ENCODE results near the gene COPZ1. TPM values are rescaled to one million over a fixed set of nuclear protein-coding genes. Genes with fewer than 3 reads are reported as not detected.

Gene COPZ1
- total RNA-seq, 1 donor from 2014 or later = 160 TPM

DNA sequence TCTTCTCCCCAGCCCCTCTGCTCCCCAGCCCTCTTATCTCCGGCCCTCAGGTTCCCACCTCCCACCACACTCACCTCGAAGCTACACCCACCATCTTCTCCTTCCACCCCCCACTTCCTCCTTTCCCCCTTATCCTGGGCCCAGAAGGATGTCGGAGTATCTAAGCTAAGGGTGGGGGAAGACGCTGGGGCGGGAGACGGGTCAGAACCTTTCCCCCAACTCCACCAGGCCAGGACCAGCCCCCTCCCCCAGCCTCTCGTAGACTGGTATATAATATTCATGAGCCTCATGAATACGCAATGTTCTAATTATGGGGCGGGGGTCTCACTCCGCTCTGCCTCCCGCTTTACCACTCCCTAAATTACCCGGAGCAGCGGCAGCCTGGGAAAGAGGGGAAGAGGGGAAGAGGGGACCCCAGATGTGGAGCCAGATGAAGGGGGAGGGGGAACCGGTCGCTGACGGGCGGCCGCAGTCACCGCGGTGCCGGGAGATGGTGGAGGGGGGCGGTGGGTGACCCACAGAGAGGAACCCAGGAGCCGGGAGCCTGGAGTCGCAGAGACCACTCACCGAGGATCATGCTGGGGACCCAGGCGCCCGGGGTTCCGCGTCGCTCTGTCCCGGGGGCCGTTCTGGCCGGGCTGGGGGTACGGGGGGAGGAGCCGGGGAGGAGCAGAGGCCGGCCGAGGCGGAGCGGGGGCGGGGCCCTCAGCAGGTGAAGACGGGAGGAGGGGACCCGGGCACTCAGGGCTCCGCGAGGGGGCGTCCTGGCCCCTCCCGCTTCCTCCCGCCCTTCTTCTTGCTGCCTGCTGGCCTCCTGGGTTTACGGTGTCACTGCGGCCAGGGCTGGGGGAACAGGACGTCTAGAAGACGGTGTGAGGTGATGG, 66.0 kb downstream of the COPZ1 start:
- no peak overlapping the region for H3K27ac Mint-ChIP-seq (ENCODE audit: unreplicated experiment)
- H3K4me3 Mint-ChIP-seq = peak overlapping the region; percentile 87
- H3K9me3 Mint-ChIP-seq = no peaks in the 10 kb centered on the region
- H3K27me3 Mint-ChIP-seq (ENCODE audit: low read depth) = peaks cover 3% of the 10 kb centered on the region
- H3K4me1 Mint-ChIP-seq = peaks cover 44% of the 10 kb centered on the region
- no peaks in the 10 kb centered on the region for H3K36me3 Mint-ChIP-seq (ENCODE audit: low read depth)
- TF ChIP-seq, protein P1, sequence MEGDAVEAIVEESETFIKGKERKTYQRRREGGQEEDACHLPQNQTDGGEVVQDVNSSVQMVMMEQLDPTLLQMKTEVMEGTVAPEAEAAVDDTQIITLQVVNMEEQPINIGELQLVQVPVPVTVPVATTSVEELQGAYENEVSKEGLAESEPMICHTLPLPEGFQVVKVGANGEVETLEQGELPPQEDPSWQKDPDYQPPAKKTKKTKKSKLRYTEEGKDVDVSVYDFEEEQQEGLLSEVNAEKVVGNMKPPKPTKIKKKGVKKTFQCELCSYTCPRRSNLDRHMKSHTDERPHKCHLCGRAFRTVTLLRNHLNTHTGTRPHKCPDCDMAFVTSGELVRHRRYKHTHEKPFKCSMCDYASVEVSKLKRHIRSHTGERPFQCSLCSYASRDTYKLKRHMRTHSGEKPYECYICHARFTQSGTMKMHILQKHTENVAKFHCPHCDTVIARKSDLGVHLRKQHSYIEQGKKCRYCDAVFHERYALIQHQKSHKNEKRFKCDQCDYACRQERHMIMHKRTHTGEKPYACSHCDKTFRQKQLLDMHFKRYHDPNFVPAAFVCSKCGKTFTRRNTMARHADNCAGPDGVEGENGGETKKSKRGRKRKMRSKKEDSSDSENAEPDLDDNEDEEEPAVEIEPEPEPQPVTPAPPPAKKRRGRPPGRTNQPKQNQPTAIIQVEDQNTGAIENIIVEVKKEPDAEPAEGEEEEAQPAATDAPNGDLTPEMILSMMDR (conservative IDR thresholded peaks at IDR 0.05) = peak; percentile 37
- peak; percentile 41 for DNase-seq (ENCODE audit: low read depth, low spot score)

DNA sequence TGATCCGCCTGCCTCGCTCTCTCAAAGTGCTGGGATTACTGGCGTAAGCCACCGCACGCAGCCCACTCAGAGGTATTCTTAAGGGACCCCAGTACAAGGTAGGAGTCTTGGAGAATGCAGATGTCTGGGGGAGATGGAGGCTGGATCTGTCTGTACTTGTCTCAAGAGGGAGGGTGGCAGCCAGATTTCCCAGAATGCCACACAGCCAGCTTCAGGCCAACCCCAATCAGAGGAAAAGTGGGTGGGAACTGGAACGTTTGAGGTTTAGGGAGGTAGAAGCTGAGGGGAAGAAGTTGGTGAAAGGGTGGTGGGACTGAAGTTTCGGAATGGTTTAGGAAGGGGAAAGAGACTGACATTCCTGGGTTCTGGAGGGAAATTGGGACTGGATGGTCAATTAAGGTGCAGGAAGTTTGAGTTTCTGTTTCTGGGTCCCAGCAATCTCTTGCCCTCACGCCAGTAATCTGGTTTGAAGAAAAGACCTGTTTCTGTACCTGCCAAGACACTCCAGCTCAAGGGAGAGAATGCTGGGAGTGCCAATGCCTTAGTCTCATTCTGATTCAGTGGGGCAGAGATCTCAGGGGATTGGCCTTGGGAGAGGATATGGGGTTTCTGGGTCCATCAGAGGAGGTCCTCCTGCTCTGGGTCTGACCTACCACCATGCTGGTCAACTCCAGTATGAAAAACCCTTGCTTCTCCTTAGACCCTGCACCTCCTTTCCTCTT, 67.7 kb downstream of the COPZ1 start:
- no peak for DNase-seq (ENCODE audit: low read depth, low spot score)

DNA sequence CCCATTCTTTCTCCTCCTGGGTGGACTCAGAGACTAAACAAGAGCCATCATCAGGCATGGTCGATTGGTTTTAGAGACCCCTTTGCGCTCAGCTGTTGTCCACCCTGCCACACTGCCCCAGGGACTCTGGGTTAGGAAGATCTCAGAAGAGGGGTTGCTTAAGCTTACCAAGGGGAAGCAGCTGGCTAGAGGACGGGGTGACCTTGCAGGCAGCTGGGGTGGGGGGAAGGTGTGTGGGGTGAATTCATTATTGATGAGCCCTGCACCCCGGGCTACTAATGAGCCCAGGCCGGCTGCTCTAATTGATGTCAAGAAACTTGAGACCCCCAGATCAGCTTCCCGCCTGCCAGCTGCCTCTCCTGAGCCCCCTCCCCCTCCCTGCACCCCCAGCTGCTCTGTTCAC, 68.3 kb downstream of the COPZ1 start:
- DNase-seq (ENCODE audit: low read depth, low spot score) = no peak
- peaks cover 29% of the 10 kb centered on the region for H3K4me1 Mint-ChIP-seq
- H3K27me3 Mint-ChIP-seq (ENCODE audit: low read depth) = peaks cover 3% of the 10 kb centered on the region
- TF ChIP-seq, protein P1 (conservative IDR thresholded peaks at IDR 0.05) = no peak
- no peaks in the 10 kb centered on the region for H3K9me3 Mint-ChIP-seq
- peak overlapping the region; percentile 27 for H3K4me3 Mint-ChIP-seq
- H3K36me3 Mint-ChIP-seq (ENCODE audit: low read depth) = peaks cover 2% of the 10 kb centered on the region
- H3K27ac Mint-ChIP-seq (ENCODE audit: unreplicated experiment) = no peak overlapping the region

More for the DNA sequence above, 67.7 kb downstream of the COPZ1 start:
- Mint-ChIP-seq H3K9me3 (no peaks in the 10 kb centered on the region), H3K4me3 (peak overlapping the region; percentile 54), H3K36me3 (ENCODE audit: low read depth) (peaks cover 2% of the 10 kb centered on the region), H3K4me1 (peaks cover 32% of the 10 kb centered on the region), H3K27ac (ENCODE audit: unreplicated experiment) (no peak overlapping the region), H3K27me3 (ENCODE audit: low read depth) (peaks cover 3% of the 10 kb centered on the region)
- TF ChIP-seq, protein P1 (conservative IDR thresholded peaks at IDR 0.05) = no peak

DNA sequence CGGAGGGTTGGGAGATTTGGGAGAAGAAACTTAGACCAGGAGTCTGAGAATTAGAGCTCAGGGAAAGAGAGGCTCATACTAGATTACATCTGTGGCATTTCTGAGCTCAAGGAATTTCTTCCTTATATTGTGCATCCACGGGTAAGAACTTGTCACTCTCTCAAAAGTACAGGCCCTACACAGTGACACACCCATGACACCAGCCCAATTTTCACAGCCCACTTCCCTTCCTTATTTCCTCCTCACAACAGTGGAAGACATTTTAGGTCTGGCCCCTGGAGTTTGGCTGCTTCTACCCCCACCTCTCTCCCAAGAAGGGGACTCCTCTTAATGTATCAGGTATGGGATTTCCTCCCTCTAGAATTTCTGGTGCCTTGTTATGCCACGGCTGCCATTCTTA, 68.8 kb downstream of the COPZ1 start:
- Mint-ChIP-seq H3K27ac (ENCODE audit: unreplicated experiment) (no peak overlapping the region), H3K9me3 (no peaks in the 10 kb centered on the region), H3K4me1 (peaks cover 25% of the 10 kb centered on the region), H3K4me3 (peak overlapping the region; percentile 78), H3K36me3 (ENCODE audit: low read depth) (peaks cover 2% of the 10 kb centered on the region), H3K27me3 (ENCODE audit: low read depth) (peaks cover 3% of the 10 kb centered on the region)
- no peak for DNase-seq (ENCODE audit: low read depth, low spot score)
- TF ChIP-seq, protein P1 (conservative IDR thresholded peaks at IDR 0.05) = no peak

DNA sequence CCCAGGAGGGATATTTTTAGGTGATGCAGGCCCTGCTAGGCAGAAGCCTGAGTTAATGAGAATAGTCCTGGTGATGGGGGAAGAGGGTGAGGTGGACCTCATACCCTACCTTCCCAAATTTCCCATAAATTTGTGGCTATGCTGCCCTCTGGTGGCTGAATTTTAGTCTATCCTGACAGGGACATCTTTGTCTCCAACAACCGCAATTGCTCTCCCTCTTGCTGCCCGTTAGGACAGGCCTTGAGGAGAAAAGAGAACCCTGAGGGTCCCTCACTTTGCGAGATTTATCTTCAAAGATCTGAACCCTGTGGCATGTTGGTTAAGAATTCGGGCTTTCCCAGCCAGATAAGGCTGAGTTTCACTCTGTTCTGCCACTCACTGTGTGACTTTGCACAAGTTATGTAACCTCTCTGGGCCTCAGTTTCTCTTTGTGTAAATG, 69.4 kb downstream of the COPZ1 start:
- Mint-ChIP-seq H3K36me3 (ENCODE audit: low read depth) (peaks cover 2% of the 10 kb centered on the region), H3K27me3 (ENCODE audit: low read depth) (peaks cover 3% of the 10 kb centered on the region), H3K4me1 (peaks cover 25% of the 10 kb centered on the region), H3K9me3 (no peaks in the 10 kb centered on the region), H3K27ac (ENCODE audit: unreplicated experiment) (no peak overlapping the region), H3K4me3 (peak overlapping the region; percentile 78)
- peak; percentile 60 for DNase-seq (ENCODE audit: low read depth, low spot score)
- TF ChIP-seq, protein P1 (conservative IDR thresholded peaks at IDR 0.05) = peak; percentile 79
